Loucy (cell line): ENCODE data around the gene LRRC23.

Source experiments
- CTCF ChIP-seq: fragments of 200-600 bp; sonication (generic); conservative IDR thresholded peaks from 2 replicates; pipeline ENCODE4 v1.5.1; 2014; ENCODE audit warnings: mild to moderate bottlenecking, antibody characterized with exemption, low read length
- EZH2phosphoT487 ChIP-seq: fragments of 200-600 bp; IDR thresholded peaks from 2 replicates; pipeline ENCODE4 v1.6.1; 2018; ENCODE audit warnings: antibody characterized with exemption, mild to moderate bottlenecking, moderate library complexity, borderline replicate concordance

- no peak for TF ChIP-seq CTCF
- TF ChIP-seq EZH2phosphoT487 = no peak
Observed at GRCh38 chr12:6916426-6917200, 12.0 kb downstream of the LRRC23 start.
